GM18517 (cell line): ENCODE data around the gene NHSL2.
"Not testable (repeated sequence)": the region's sequence is repeated elsewhere in the genome, so short reads cannot be mapped to it uniquely, and the experiment has no call there.

Experiments used
- ATAC-seq: cut with Tn5 transposase; IDR thresholded peaks from one replicate; pipeline ENCODE4 v1.9.1; 2021; ENCODE audit warnings: mild to moderate bottlenecking, moderate library complexity; ENCODE audit not compliant: unreplicated experiment

Gene NHSL2

DNA sequence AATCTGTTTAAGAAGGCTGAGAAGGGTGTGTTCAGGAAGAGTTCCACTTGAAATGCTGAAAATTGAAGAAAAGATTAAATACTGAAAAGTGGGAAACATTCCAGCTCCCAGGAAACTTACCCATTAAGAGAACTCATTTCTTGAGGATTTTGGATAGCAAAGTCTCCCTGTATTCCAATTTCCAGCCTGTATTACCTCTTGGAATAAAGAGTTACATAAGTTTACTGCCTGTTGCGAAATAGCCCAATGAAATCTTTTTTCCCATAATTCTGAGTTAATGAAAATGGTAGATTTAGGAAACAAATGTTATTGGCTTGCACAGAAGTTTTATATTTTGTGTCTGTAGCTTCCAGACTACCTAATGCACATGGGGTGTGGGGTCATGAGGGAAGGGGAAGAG is 12.0 kb downstream of the NHSL2 start:
- no peak for ATAC-seq

DNA sequence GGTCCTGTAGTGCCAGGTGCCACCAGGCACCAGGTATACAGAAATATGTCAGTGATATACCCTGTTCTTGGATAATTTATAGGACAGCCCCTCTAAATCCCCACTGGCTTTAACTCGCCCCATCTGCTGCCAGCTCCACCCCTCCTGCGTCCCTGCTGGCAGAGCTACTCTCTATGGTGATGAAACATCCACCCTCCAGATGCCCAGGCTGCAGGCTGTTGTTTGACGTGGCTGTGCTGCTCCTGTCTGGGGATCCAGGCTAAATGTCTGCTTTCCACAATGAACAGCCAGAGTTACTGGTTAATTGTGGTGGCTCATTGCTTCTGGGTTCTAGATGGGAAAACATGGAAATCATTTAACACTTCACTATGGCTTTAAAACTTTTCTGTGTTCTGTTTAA is 12.9 kb downstream of the NHSL2 start:
- ATAC-seq: no peak

DNA sequence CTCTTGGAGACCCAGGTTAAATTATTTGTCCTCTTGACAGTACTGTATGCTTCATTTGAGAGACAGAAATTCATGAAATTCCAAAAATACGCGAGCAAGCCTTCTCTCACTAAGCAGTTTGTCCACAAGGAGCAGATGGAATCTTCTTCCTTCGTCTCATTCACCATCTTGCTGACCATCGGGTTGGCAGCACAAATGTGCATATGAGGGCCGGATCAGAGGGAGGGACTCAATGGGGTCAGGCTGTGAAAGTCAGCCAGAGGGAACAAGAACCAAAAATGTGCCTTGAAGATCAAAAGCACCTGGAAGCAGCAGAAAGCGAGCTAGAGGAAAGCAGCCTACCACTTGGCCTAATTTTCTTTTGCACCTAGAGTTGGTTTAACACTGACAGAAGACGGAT is 16.4 kb downstream of the NHSL2 start:
- ATAC-seq: no peak

DNA sequence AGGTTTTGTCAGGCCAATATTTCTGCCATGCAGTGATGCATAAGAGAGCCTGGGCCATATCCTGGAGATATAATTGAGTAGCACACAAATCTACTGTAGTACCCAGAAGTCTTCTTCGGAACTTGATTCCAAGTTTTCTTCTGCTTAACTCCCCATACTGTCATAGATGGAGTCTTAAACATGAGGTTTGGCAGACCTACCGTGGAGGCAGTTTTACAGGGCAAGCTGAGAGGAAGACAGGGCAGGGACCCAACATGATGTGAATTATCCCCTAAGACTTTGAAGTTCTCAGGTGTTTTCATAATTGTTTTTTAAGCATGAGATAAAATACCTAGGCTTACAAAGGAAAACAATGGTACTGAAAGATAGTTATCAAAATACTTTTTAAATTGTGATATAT is 18.2 kb downstream of the NHSL2 start:
- no peak for ATAC-seq

DNA sequence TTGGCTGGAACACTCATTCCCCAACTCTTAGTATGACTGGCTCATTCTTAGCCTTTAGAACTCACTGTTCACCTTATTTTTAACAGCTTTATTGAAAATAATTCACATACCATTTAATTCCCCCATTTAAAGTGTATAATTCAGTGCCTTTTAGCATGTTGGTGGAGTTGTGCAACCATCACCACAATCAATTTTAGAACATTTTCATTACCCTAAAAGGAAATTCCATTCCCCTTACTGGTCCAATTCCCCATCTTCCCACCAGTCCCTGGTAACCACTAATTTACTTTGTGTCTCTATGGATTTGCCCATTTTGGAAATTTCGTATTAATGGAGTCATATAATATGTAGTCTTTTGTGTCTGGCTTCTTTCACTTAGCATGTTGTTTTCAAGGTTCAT is 19.7 kb downstream of the NHSL2 start:
- ATAC-seq: no peak

DNA sequence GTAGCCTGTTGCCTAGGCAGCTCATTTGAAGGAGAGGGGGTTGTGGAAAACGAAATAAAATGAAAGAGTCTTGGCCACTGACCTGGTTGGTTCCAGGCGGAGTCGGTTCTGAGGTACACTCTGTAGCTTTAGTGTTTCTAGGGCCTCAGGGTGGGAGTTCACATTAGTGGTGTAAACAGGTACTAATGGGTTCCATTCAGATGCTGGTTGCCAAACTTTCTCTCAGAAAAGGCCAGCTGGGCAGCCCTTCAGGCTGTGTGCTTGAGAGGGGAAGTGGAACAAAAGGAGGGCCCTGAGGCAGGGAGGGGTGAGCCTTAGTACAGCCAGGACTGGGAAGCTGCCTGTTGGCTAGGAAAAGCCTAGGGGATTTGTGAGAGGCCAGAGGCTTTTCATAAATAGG is 24.8 kb downstream of the NHSL2 start:
- ATAC-seq: no peak

DNA sequence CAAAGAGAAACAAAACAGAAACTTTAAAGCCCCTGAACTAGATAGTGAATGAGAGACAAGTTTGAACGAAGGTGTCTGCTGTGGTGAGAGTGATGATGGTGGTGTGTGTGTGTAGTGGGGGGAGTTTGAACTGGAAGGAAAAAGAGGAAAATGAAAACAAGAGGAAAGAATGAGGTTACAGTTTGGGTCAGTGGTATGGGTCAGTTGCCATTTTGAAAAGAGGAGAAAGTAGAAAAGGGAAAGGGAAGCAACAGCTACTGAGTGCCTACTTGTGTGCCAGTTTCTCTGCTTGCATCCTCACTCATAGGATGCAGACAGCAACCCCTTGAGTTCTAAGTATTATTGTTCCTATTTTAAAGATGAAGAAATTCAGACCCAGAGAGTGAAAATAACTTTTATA is 26.0 kb downstream of the NHSL2 start:
- no peak for ATAC-seq

DNA sequence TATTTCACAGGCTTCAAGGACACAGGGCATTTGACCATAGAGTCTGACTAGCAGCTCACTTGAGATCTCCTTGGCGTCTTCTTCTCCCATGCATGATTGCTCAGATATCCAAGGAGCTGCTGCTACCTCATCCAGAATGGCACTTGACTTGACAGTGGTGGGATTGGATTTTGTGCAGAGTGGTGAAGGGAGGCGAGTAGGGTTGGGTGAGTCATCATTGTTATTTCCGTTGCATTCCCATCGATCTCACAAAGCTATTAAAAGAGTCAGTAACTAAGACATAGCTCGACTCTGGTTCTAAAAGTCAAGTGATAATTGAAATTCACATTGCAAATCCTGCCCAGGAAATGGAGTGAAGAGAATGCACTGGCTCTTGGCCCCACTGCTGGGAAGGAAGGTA is 27.7 kb downstream of the NHSL2 start:
- no peak for ATAC-seq

DNA sequence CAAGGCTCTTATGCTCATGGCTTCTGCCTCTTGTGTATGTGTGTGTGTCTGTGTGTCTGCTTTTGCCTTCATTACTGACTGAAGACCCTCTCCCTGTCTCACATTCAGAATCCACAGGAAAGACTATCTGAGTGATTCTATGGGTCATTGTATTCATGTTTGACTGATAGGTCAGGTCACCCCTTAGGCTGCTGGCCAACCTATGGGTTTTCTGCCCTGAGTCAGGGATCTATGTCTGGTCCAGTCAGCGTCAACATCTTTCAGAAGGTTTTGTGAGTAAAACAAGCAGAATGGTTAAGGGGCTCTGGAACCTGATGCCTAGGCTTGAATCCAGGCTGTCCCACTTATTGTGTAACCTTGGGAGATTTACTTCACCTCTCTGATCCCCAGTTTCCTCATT is 30.5 kb downstream of the NHSL2 start:
- ATAC-seq: no peak

DNA sequence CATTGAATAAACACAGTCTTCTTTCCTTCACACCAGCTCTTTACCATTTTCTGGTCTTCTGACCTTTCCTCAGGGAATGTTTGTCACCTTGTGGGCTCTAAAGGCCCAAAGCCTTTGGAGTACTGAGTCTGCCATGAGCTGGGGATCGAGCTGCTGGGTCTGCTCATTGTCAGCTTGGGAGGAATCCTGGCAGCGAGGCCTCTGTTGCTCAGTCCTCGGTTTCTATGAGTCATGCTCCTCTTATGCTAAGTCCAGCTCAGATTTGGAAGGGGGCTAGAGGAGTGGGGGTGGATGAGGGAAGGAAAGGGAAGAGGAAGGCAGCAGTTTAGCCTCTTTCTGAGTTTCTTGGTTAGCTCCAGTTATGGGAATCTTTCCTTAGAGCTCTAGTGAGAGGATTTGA is 31.1 kb downstream of the NHSL2 start:
- ATAC-seq: no peak

DNA sequence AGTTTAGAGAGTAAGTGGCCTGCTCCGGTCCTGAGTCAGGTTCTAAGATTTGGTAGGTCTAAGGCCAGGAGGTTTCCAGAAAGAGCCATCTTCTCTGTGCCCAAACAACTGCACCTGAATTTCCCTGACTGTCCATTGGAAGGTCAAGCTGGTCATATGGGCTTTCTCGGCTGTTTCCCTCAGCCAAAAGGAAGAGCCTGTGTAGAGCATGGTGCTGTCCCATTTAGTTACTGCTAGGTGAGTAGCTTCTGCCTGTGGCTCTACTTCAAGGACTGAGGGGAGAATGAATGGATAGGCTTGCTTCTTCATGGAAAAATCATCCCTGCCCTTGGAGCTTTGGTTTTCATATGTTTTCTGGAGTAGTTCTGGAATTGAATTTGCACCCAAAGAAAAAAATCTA is 33.7 kb downstream of the NHSL2 start:
- ATAC-seq: no peak

DNA sequence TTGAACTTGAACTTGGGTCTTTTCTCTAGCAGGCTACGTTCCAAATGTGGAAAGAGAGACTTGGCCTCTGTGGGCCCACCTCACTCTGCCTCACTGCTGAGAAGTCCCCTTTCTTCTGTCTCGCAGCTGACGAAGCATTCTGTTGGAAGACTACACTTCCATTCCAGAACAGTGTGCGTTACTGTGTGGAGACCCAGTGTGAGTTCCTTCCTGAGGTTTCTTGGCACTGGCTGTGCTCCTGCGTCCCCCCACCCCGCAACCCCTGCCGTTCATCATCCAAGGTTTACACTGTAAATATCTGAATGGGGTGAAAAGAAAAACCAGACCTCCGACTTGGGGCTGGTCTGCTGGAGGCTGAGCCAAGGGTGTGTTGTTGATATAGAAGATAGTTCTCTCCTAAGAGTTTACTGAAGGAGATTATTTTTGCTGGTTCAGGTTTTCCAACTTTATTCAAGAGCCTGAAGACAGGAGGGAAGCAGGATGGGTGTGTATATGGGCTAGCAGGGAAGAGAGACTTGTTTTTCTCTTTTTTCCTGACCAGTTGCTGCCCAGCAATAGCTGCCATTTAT is 34.7 kb downstream of the NHSL2 start:
- no peak for ATAC-seq

DNA sequence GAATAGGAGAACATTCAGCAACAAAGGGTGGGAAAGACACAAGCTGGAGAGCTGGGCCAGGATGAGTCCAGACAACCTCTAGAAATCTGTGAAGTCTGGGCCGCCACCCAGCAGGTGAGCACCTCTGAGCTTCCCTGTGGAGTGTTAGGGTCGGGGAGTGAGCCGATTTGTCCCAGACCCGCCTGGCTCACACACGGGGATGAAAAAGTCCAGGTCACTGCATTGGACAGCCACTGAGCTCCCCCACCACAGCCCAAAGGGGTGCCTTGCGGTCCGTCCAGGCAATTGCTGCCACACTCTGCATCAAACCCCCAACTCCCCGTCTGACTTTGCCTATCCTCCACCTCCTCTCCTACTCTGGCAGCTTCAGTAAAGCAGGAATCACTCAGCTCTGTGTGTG is 38.7 kb downstream of the NHSL2 start:
- no peak for ATAC-seq

DNA sequence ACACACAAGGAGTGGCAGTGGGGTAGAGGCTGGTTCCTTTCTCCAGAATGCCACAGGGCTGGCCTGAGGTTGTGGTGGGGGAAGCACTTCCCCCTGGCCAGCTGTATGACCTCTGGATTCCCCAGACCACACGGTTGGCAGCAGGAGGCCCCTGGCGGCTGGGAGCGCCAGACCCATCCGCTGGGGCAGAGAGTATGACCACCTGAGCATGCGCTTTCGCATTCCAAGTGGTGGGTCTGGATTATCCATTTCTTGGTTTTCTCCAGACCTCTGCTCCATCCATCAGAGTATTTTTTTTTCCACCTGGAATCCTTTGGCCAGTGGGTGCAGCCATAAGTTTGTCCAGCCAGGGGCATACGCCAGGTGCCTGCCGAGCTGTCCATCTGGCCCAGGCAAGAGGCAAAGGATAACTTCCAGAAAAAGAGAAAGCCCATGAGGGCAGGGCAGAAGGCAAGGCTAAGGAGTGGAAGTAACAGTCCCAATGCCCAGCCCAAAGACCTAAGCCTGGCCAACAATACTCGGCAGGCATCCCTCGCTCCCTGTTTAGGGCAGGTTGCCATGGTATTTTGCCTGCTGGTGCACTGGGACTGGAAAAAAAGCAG is 39.3 kb downstream of the NHSL2 start:
- no peak for ATAC-seq

DNA sequence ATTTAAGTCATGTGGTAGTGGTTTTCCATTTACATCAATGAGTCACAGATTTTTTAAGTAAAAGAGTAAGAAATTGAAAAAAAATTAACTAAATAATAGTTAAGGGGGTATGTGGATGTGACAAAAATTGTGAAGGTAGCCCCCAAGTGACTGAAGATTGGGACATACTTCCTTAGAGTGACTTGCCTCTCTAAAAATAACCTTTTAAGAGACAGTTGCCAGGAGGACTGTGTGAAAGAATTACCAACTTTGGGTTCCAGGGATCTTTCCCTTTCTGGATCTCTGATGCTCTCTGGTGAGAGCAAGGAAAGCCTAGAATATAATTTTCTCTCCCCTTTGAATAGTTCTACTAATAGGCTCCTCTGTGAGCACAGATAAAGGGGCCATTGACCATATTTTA is 42.7 kb downstream of the NHSL2 start:
- no peak for ATAC-seq

DNA sequence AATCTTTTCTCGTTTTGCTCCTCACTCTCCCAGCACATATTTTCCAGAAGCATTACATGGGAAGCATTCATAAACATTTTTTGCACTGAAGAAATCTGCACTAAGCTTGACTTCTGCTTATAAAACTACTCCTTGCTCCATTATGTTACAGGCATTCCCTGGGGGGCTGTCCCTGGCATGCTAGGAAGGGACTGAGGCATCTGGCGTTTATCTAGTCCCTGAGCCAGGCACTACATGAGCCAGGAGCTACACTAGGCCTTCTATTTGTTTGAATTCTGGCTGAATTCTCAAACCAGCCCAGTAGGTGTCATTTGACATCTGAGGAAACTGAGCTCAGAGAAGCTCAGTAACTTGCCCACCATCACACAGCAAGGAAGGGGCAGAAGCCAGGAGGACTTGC is 43.3 kb downstream of the NHSL2 start:
- ATAC-seq: no peak

DNA sequence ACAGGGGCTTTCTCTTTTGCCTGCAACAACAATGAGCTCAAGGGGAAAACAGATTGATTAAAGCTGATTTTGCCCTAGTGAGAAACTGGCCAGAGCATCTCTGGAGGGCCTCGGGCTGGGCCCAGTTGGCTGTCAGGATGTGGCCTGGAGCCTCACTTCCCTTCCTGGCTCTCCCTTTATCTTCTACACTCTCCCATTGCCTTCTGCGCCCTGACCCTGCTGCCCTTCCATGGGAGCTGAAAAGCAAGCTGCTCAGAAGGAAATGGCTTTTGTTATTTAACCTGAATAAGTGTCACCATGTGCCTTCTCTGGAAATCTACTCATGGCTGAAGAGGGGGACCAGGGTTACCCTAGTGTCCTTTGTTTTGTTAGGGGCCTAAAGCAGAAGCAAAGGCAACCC is 43.8 kb downstream of the NHSL2 start:
- no peak for ATAC-seq

DNA sequence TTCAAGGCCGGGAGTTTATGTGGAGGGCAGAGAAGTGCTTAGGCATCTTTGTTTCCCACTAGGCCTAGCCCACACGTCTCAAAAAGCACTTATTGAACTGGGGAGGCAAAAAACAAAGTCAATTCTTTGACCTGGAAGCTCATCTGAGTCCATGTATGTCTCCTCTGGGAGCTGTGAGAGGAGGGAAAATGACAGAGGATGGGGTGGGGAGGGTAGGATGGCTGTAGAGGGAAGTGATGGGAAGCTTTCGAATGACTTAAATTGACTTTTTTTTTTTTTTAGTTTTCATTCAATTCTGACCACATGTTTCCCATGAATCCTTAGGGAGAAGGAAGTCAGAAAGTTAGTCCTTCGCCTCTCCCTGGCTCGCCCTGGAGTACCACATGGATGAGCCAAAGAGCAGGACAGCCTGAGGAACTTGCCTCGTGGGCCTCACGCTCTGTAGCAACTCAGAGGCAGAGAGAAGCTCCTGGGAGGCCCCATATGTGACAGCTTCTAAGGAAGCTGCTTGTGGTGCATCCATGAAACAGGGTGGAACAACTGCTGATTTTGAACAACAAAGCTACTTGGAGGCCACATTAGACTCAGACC is 45.0 kb downstream of the NHSL2 start:
- no peak for ATAC-seq

DNA sequence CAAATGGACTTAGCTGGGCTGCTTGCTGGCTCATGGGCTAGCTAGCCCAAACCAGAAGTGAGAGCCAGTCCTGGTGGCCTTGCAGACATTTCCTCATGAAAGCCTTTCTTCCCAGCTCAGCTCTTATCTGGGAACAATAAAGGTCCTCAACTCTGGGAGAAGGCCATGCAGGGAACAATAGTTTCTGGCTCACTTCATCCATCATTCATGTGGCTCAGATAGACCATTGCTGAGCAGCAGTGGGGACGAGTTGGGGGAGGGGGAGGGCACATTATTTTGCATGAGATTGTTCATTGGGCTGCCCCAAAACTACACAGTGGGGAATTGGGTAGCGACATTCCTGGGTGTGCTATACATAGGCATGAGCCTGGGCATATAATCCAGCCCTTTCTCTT is 47.6 kb downstream of the NHSL2 start:
- no peak for ATAC-seq

DNA sequence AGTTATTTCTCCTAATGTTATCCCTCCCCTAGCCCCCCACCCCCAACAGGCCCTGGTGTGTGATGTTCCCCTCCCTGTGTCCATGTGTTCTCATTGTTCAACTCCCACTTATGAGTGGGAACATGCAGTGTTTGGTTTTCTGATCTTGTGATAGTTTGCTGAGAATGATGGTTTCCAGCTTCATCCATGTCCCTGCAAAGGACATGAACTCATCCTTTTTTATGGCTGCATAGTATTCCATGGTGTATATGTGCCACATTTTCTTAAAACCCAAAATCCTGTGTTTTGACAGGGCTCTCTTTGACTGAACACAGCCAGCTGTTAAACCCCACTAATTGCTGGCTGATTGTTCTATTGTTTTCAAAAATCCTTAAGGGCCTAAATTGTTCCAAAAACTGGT is 53.5 kb downstream of the NHSL2 start:
- ATAC-seq: not testable (repeated sequence)

DNA sequence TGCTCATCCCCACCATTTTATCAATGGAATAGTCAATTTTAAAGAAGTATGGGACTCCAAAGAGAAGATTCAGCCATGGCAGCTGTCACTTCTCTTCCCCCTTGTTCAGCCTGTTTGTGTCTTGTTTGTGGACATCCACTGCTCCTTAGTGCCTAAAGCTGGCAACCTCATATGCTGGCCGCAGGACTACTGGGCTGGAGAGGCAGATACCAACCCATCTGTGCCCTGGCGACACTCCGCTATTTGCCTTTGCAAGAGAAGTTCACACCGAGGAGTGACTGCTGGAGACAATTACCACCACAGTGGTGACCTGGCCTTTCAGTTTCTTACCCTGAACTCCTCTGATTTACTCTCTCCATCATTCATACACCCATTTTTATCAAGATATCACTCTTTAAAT is 64.3 kb downstream of the NHSL2 start:
- no peak for ATAC-seq

DNA sequence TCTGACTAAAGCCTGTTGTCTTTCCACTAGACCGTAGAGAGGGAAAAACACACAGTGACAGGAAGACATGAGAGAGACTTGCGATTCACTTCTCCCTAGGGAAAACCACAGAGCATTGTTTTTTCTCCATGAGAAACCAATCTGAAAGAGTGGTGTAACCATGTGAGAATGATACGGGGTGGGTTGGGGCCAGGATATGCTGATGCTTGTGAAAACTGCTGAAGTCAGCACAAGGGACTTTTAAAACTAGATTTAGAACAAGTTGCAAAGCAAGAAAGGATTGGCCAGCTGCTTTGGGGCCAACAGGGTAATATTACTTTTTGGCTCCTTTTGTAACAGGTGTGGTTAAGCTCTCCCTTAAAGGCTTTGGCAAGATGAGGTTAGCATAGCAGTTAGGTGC is 66.1 kb downstream of the NHSL2 start:
- ATAC-seq: no peak

DNA sequence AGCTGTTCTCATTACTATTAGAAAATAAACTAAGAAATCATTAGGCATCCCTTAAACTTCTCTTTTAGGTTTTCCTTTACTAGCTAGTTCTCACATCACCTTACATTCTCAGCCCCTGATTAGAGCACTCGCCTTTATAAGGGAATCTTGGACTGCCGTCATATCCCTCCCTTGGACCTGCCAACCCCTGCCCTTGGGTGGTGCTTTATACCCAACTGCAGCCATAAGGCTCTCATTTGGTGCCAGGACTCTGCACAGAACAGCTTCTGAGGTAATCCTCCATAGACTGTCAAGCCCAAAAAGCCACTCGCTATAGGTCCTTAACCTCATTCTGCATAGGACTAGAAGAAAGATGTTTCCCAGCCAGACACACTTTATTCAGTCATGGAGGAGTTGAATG is 67.5 kb downstream of the NHSL2 start:
- no peak for ATAC-seq
